ENCODE measurements around the gene CTNNA3. TPM values are rescaled to one million over a fixed set of nuclear protein-coding genes. Genes with fewer than 3 reads are reported as not detected.
"Not testable (repeated sequence)": the region's sequence is repeated elsewhere in the genome, so short reads cannot be mapped to it uniquely, and the experiment has no call there.

CTNNA3 gene
- polyA plus RNA-seq, 4 donors, result 1.0 to 3.9 (median 2.9) TPM

GRCh38 chr10:67386841-67387533 is 309.0 kb downstream of the CTNNA3 start:
- DNase-seq (ENCODE audit: low read depth in 4 of 4, low spot score in 3 of 4), result not testable (repeated sequence)

GRCh38 chr10:67386260-67386659 is 309.7 kb downstream of the CTNNA3 start:
- DNase-seq (ENCODE audit: low read depth in 4 of 4, low spot score in 3 of 4), result no peak

- DNase-seq (ENCODE audit: low read depth in 4 of 4, low spot score in 3 of 4), result no peak
Measured at GRCh38 chr10:67385566-67385965, 310.4 kb downstream of the CTNNA3 start.

GRCh38 chr10:67385089-67385488 is 310.9 kb downstream of the CTNNA3 start:
- DNase-seq (ENCODE audit: low read depth in 4 of 4, low spot score in 3 of 4), result no peak

- DNase-seq (ENCODE audit: low read depth in 4 of 4, low spot score in 3 of 4), result no peak
Measured at GRCh38 chr10:67331121-67331910, 364.7 kb downstream of the CTNNA3 start.

GRCh38 chr10:67327626-67328535 is 368.1 kb downstream of the CTNNA3 start:
- no peak for DNase-seq (ENCODE audit: low read depth in 4 of 4, low spot score in 3 of 4)

- no peak for DNase-seq (ENCODE audit: low read depth in 4 of 4, low spot score in 3 of 4)
Measured at GRCh38 chr10:67319976-67320375, 376.0 kb downstream of the CTNNA3 start.

- DNase-seq (ENCODE audit: low read depth in 4 of 4, low spot score in 3 of 4), result no peak
Measured at GRCh38 chr10:67308912-67309311, 387.1 kb downstream of the CTNNA3 start.

- no peak for DNase-seq (ENCODE audit: low read depth in 4 of 4, low spot score in 3 of 4)
Measured at GRCh38 chr10:67306588-67307205, 389.3 kb downstream of the CTNNA3 start.

GRCh38 chr10:67302701-67303100 is 393.3 kb downstream of the CTNNA3 start:
- DNase-seq (ENCODE audit: low read depth in 4 of 4, low spot score in 3 of 4), result no peak

- DNase-seq (ENCODE audit: low read depth in 4 of 4, low spot score in 3 of 4), result no peak
Measured at GRCh38 chr10:67299761-67300160, 396.2 kb downstream of the CTNNA3 start.

- no peak for DNase-seq (ENCODE audit: low read depth in 4 of 4, low spot score in 3 of 4)
Measured at GRCh38 chr10:67297637-67298181, 398.3 kb downstream of the CTNNA3 start.

GRCh38 chr10:67296926-67297325 is 399.1 kb downstream of the CTNNA3 start:
- no peak for DNase-seq (ENCODE audit: low read depth in 4 of 4, low spot score in 3 of 4)

- no peak for DNase-seq (ENCODE audit: low read depth in 4 of 4, low spot score in 3 of 4)
Measured at GRCh38 chr10:67288688-67289410, 407.1 kb downstream of the CTNNA3 start.

GRCh38 chr10:67284589-67284988 is 411.4 kb downstream of the CTNNA3 start:
- no peak for DNase-seq (ENCODE audit: low read depth in 4 of 4, low spot score in 3 of 4)

- no peak for DNase-seq (ENCODE audit: low read depth in 4 of 4, low spot score in 3 of 4)
Measured at GRCh38 chr10:67282871-67283270, 413.1 kb downstream of the CTNNA3 start.

GRCh38 chr10:67280405-67280804 is 415.6 kb downstream of the CTNNA3 start:
- DNase-seq (ENCODE audit: low read depth in 4 of 4, low spot score in 3 of 4), result no peak

GRCh38 chr10:67277402-67277801 is 418.6 kb downstream of the CTNNA3 start:
- DNase-seq (ENCODE audit: low read depth in 4 of 4, low spot score in 3 of 4), result no peak

- DNase-seq (ENCODE audit: low read depth in 4 of 4, low spot score in 3 of 4), result no peak
Measured at GRCh38 chr10:67269828-67270227, 426.2 kb downstream of the CTNNA3 start.

- DNase-seq (ENCODE audit: low read depth in 4 of 4, low spot score in 3 of 4), result no peak
Measured at GRCh38 chr10:67268146-67268545, 427.8 kb downstream of the CTNNA3 start.
